AG09319 (cell line): ENCODE data around the gene ARHGAP42.
"Not testable (repeated sequence)": the region's sequence is repeated elsewhere in the genome, so short reads cannot be mapped to it uniquely, and the experiment has no call there.

Experiments
- DNase-seq: peaks from one replicate; pipeline ENCODE4 v3.0.0-alpha.2; 2010; ENCODE audit warnings: low read depth; ENCODE audit errors: extremely low read depth
- TF ChIP-seq, protein P1 (sequence below): IDR thresholded peaks from 2 replicates; pipeline ENCODE4 v1.5.1; 2011; ENCODE audit warnings: low read depth, mild to moderate bottlenecking, inconsistent platforms, low read length, moderate library complexity

Gene ARHGAP42

GRCh38 chr11:100646545-100646944 lies 40.5 kb upstream of the ARHGAP42 start:
- TF ChIP-seq, protein P1, sequence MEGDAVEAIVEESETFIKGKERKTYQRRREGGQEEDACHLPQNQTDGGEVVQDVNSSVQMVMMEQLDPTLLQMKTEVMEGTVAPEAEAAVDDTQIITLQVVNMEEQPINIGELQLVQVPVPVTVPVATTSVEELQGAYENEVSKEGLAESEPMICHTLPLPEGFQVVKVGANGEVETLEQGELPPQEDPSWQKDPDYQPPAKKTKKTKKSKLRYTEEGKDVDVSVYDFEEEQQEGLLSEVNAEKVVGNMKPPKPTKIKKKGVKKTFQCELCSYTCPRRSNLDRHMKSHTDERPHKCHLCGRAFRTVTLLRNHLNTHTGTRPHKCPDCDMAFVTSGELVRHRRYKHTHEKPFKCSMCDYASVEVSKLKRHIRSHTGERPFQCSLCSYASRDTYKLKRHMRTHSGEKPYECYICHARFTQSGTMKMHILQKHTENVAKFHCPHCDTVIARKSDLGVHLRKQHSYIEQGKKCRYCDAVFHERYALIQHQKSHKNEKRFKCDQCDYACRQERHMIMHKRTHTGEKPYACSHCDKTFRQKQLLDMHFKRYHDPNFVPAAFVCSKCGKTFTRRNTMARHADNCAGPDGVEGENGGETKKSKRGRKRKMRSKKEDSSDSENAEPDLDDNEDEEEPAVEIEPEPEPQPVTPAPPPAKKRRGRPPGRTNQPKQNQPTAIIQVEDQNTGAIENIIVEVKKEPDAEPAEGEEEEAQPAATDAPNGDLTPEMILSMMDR: no peak
- no peak for DNase-seq

GRCh38 chr11:100647861-100648260 lies 39.2 kb upstream of the ARHGAP42 start:
- DNase-seq: no peak

DNA sequence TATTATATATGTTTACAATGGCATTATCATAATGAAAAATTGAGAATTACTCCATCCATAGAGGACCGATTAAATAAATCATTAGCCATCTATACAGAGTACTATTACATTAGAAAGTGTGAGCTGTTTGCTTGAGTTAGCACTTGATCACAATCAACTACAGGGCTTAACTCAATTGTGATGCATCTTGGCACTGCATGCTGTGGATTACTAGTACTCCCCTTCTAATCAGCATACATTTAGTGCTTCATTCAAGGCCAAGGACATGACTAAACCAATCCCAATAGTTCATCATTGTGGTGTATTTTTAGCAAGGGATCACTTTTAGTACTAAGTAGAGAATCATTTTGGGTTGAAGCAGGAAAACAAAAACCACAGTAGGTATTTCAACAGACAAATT lies 23.5 kb upstream of the ARHGAP42 start:
- TF ChIP-seq, protein P1: no peak
- DNase-seq: no peak

More at GRCh38 chr11:100647861-100648260, 39.2 kb upstream of the ARHGAP42 start:
- TF ChIP-seq, protein P1: no peak

DNA sequence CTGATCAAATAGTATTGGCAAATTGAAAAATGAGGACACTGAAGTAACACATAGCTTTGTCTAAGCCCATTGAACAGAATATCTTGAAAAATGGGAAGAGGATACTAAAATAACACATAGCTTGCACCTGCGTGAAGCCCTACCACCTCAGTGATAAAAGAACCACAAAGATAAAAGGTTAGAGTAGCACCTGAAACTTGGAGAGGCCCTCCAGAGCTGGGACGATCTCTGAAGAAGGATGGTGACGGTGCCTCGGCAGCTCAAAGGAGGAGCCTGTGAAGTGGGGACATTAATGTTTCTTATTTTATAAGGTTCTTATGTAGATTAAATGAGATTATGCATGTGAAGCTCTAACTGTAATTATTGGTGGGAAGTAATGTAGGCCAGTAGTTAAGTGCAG lies 23.1 kb upstream of the ARHGAP42 start:
- DNase-seq: no peak
- TF ChIP-seq, protein P1: no peak

DNA sequence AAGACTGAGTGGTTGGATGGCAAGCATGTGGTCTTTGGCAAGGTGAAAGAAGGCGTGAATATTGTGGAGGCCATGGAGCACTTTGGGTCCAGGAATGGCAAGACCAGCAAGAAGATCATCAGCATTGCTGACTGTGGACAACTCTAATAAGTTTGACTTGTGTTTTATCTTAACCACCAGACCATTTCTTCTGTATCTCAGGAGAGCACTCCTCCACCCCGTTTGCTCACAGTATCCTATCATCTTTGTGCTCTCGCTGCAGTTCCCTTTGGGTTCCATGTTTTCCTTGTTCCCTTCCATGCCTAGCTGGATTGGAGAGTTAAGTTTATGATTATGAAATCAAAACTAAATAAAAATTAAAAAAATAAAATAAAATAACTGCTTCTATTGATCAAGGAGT lies 20.3 kb upstream of the ARHGAP42 start:
- DNase-seq: not testable (repeated sequence)

DNA sequence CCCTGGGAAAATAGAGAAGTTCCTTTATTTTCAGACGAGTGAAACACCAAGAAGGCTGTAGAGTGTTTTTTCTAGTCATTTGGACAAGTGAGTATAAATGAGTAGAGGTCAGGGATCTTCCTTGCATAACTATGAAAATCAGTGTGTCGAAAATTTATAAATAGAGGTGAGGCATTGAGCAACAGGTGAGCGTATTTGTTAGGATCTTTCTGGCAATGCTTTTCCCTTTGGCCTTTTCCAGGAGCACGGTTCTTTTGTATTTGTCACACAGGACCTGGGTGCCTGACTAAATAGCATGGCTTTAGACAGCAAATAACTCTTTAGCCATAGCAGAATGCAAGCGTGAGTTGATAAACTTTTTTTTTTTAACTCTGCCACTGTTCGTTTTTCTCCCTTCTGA lies 19.6 kb upstream of the ARHGAP42 start:
- DNase-seq: no peak
- TF ChIP-seq, protein P1: no peak

DNA sequence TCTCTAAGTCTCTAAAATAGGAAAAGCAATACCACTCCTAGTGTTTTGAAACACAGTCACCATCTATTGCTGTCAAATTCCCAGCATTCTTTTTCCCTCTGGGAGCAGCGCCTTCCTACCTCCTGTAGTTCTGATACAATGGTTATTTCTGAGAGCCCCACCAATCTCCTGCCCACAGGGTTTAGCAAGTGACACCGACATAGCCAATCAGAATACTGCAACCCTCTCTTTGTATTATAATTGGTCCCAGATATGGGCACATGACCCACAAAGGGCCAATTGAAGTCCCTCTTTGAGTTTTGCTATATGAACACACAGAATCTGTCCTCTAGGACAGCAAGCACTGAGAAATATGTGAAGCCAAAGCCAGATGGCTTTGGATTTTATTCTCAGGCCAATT lies 16.9 kb upstream of the ARHGAP42 start:
- TF ChIP-seq, protein P1: no peak
- no peak for DNase-seq

DNA sequence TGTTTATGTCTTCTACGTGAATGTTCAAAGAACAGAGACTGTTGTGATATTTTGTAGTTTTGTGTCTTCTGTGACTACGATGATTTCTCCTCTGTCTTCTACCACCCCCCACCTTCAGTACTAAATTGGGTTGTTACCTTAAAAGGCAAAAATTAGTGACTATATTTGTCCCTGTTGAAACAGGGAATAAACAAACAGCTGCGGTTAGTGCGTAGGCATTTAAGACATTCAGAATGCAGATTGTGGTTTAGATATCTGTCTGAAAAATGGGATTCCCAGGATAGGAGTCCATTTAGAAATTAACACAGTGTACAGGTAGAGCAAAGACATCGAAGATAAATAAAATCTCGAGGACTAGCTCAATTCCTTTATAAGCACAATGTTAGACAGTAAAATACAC lies 15.6 kb upstream of the ARHGAP42 start:
- no peak for DNase-seq
- TF ChIP-seq, protein P1: no peak
